Activated CD4-positive, alpha-beta memory T cell treated with anti-CD3 and anti-CD28 coated beads for 36 hours (primary cell): ENCODE measurements around the gene SLC15A3. TPM values are rescaled to one million over a fixed set of nuclear protein-coding genes. Genes with fewer than 3 reads are reported as not detected.

Experiments
- CTCF ChIA-PET: fragments of 350-600 bp; sonication (Branson Sonifier 250); formaldehyde crosslinking; loops from one replicate; lab custom pipeline; 2021; ENCODE audit warnings: antibody characterized with exemption, inconsistent platforms; lab: Charles Lee
- POLR2A ChIA-PET: fragments of 350-600 bp; sonication (Branson Sonifier 250); formaldehyde crosslinking; loops from one replicate; lab custom pipeline; 2021; ENCODE audit warnings: antibody characterized with exemption; lab: Charles Lee
- DNase-seq: peaks from one replicate; pipeline ENCODE4 v3.0.0-alpha.2; 2020
- H3K27ac Mint-ChIP-seq: one replicate; pipeline ENCODE4 v1.8.0; 2021; ENCODE audit warnings: mixed read lengths
- H3K27me3 Mint-ChIP-seq: one replicate; pipeline ENCODE4 v1.8.0; 2021; ENCODE audit warnings: mixed read lengths
- H3K36me3 Mint-ChIP-seq: one replicate; pipeline ENCODE4 v1.8.0; 2021; ENCODE audit warnings: mixed read lengths
- H3K4me1 Mint-ChIP-seq: one replicate; pipeline ENCODE4 v1.8.0; 2021; ENCODE audit warnings: low read depth, mixed read lengths
- H3K4me3 Mint-ChIP-seq: one replicate; pipeline ENCODE4 v1.8.0; 2021; ENCODE audit warnings: mild to moderate bottlenecking, mixed read lengths
- H3K9me3 Mint-ChIP-seq: one replicate; pipeline ENCODE4 v1.8.0; 2021; ENCODE audit warnings: mixed read lengths
- intact Hi-C: fragments of 100-400 bp; cut with micrococcal nuclease; formaldehyde crosslinking; loops from one replicate; pipeline ENCODE4 v1.15.1; 2023
- total RNA-seq, 2 experiments: library from RNA; stranded (reverse); gene quantifications; one replicate each; pipeline ENCODE4 v1.2.3, GENCODE V29; 2021

Gene SLC15A3
- total RNA-seq, 2 experiments from 2014 or later = 1.3 to 1.8 TPM

GRCh38 chr11:60935676-60936442 is 16.1 kb downstream of the SLC15A3 start:
- Mint-ChIP-seq H3K9me3 (no peaks in the 10 kb centered on the region), H3K4me1 (peaks cover 4% of the 10 kb centered on the region), H3K27ac (no peak overlapping the region), H3K27me3 (no peaks in the 10 kb centered on the region), H3K4me3 (no peak overlapping the region), H3K36me3 (no peaks in the 10 kb centered on the region)
- intact Hi-C loops = no loop called here
- CTCF ChIA-PET = interaction anchor here (1.3 kb wide), 1 partner anchor 37 kb away, joined by 3 read pairs; no protein-coding TSS in a partner anchor
- DNase-seq = no peak
- POLR2A ChIA-PET = no interaction called here

- Mint-ChIP-seq H3K9me3 (no peaks in the 10 kb centered on the region), H3K27ac (no peak overlapping the region), H3K4me1 (peaks cover 2% of the 10 kb centered on the region), H3K36me3 (no peaks in the 10 kb centered on the region), H3K27me3 (peaks cover under 1% of the 10 kb centered on the region), H3K4me3 (no peak overlapping the region)
- intact Hi-C loops = no loop called here
- CTCF ChIA-PET = interaction anchor here (1.3 kb wide), 1 partner anchor 36 kb away, joined by 3 read pairs; no protein-coding TSS in a partner anchor
- no peak for DNase-seq
- POLR2A ChIA-PET = no interaction called here
These were observed 17.0 kb downstream of the SLC15A3 start for GRCh38 chr11:60934790-60935605.

DNA sequence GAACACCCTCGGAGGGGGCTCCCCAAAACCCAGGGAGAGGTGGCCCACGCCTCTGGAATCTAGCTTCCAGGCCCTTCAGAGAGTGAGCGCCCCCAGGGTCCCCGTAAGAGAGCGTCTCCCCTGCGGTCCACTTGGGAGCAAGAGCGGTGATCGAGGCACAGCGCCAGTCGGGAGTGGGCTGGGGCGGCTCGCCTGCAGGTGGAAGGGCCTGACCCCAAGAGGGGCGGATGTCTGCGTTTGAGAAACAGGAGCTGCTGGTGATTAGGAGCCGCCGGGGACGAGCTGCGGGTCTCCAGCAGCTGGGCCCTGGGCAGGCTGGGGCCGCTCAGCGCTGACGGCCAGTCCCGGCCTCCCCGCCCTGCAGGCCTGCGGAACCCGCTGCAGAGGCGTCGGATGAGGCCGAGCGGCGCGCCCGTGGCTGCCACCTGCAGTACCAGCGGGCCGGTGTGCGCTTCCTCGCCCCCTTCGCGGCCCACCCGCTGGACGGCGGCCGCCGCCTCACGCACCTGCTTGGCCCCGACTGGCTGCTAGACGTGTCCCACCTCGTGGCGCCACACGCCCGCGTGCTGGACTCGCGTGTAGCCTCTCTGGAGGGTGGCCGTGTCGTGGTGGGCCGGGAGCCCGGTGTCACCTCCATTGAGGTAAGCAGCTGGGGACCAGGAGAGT is 17.7 kb downstream of the SLC15A3 start:
- H3K9me3 Mint-ChIP-seq = no peaks in the 10 kb centered on the region

GRCh38 chr11:60933416-60934123 is 18.4 kb downstream of the SLC15A3 start:
- POLR2A ChIA-PET = no interaction called here
- H3K27me3 Mint-ChIP-seq = peaks cover 4% of the 10 kb centered on the region
- no peak overlapping the region for H3K27ac Mint-ChIP-seq
- CTCF ChIA-PET = interaction anchor here (0.5 kb wide), 1 partner anchor 172 kb away, joined by 3 read pairs; no protein-coding TSS in a partner anchor
- no peaks in the 10 kb centered on the region for H3K9me3 Mint-ChIP-seq
- H3K4me1 Mint-ChIP-seq = no peaks in the 10 kb centered on the region
- intact Hi-C loops = no loop called here
- no peak for DNase-seq
- H3K36me3 Mint-ChIP-seq = no peaks in the 10 kb centered on the region
- H3K4me3 Mint-ChIP-seq = no peak overlapping the region

More for the DNA sequence above, 17.7 kb downstream of the SLC15A3 start:
- Mint-ChIP-seq H3K27me3 (peaks cover 4% of the 10 kb centered on the region), H3K27ac (no peak overlapping the region), H3K36me3 (no peaks in the 10 kb centered on the region), H3K4me3 (no peak overlapping the region), H3K4me1 (no peaks in the 10 kb centered on the region)
- CTCF ChIA-PET = no interaction called here
- POLR2A ChIA-PET = no interaction called here
- intact Hi-C loops = no loop called here
- DNase-seq = no peak

DNA sequence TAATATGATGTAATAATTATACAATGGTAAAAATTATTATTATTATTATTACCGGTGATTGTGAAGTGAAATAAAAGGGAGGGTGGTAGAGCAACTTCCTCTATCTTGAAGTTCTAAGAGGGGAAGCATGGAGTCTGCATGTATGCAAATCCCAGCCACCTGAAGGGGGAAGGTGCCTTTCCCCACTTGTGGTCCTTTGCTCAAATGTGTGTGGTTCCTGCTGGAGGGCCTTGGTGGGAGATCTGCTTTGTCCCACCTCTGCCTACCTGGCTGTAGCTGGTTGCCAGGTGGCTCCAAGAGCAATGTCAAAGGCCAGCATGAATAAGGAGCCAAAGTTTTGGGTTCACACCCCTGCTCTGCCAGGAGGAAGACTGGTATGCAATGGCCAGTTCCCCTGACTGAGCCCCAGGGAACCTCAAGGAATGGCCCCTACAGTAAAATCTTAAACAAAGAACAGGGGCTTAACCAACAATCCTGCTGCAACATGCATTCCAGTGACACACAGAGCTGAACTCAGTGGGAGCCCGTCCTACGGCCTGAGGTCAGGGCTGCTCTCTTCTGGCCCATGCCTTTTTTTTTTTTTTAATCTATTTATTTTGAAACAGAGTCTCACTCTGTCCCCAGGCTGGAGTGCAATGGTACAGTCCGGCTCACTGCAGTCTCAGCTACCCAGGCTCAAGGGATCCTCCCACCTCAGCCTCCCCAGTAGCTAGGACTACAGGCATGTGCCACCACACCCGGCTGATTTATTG is 19.2 kb downstream of the SLC15A3 start:
- Mint-ChIP-seq H3K9me3 (no peaks in the 10 kb centered on the region), H3K4me3 (no peak overlapping the region), H3K4me1 (no peaks in the 10 kb centered on the region), H3K27ac (no peak overlapping the region), H3K36me3 (no peaks in the 10 kb centered on the region), H3K27me3 (peaks cover 4% of the 10 kb centered on the region)
- CTCF ChIA-PET = interaction anchor here (0.5 kb wide), 1 partner anchor 171 kb away, joined by 3 read pairs; no protein-coding TSS in a partner anchor
- POLR2A ChIA-PET = no interaction called here
- intact Hi-C loops = no loop called here
- DNase-seq = no peak

DNA sequence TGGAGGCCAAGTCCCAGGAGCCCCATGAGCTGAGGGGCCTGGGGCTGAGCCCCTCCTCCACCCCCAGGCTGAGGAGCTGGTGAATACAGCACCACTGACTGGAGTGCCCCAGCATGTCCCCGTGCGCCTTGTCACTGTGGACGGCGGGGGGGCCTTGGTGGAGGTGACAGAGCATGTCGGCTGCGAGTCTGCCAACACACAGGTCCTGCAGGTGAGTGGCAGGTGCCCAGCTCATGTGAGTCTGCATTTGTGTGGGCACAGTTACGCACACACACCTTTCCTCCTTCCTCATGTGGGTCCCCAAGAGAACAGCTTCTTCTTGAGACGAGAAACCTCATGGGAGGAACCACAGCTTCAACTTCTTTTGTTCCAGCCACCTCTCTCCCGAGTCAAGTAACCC is 20.1 kb downstream of the SLC15A3 start:
- Mint-ChIP-seq H3K36me3 (no peaks in the 10 kb centered on the region), H3K4me1 (no peaks in the 10 kb centered on the region), H3K4me3 (no peak overlapping the region), H3K9me3 (no peaks in the 10 kb centered on the region), H3K27ac (no peak overlapping the region), H3K27me3 (peaks cover 4% of the 10 kb centered on the region)
- ChIA-PET POLR2A (no interaction called here), CTCF (interaction anchor here (0.9 kb wide), 1 partner anchor 255 kb away, joined by 3 read pairs; no protein-coding TSS in a partner anchor)
- no peak for DNase-seq
- intact Hi-C loops = no loop called here

DNA sequence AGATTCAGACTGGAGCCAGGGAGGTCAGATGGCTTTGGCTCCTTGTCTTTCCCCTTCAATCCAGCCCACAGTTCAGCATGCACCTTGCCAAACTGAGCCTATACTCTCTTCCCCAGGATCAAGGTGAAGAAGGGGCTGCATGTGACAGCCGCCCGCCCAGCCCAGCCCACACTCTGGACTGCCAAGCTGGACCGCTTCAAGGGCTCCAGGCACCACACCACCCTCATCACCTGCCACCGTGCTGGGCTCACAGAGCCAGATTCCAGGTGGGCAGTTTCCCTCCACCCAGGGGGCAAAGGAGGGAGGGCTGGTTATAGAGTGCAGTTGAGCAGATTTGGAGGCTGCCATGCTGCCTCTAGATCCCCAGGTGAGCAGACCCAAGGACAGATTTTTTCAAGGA is 21.6 kb downstream of the SLC15A3 start:
- no peak for DNase-seq
- Mint-ChIP-seq H3K4me1 (peaks cover 6% of the 10 kb centered on the region), H3K27me3 (peaks cover 16% of the 10 kb centered on the region), H3K4me3 (no peak overlapping the region), H3K36me3 (no peaks in the 10 kb centered on the region), H3K9me3 (no peaks in the 10 kb centered on the region), H3K27ac (no peak overlapping the region)
- ChIA-PET POLR2A (no interaction called here), CTCF (interaction anchor here (1.2 kb wide), 1 partner anchor 10 kb away, joined by 3 read pairs; no protein-coding TSS in a partner anchor)
- intact Hi-C loops = no loop called here

- no peak overlapping the region for H3K4me3 Mint-ChIP-seq
- ChIA-PET POLR2A (no interaction called here), CTCF (interaction anchor here (1.2 kb wide), 1 partner anchor 10 kb away, joined by 3 read pairs; no protein-coding TSS in a partner anchor)
- H3K27ac Mint-ChIP-seq = no peak overlapping the region
- H3K27me3 Mint-ChIP-seq = peaks cover 21% of the 10 kb centered on the region
- no peak for DNase-seq
- no peaks in the 10 kb centered on the region for H3K9me3 Mint-ChIP-seq
- no peaks in the 10 kb centered on the region for H3K36me3 Mint-ChIP-seq
- intact Hi-C loops = no loop called here
- H3K4me1 Mint-ChIP-seq = peaks cover 11% of the 10 kb centered on the region
These were observed 22.2 kb downstream of the SLC15A3 start for GRCh38 chr11:60929764-60930163.

DNA sequence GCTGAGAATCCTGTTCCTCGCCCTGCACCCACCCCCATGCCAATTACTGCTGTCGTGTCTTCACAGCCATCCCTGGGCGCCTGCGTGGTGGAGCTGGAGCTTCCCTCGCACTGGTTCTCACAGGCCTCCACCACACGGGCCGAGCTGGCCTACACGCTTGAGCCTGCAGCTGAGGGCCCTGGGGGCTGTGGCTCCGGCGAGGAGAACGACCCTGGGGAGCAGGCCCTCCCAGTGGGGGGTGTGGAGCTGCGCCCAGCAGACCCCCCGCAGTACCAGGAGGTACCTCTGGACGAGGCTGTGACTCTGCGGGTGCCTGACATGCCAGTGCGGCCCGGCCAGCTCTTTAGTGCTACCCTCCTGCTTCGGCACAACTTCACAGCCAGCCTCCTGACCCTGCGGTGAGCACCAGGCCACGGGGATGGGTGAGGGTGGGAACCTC is 23.4 kb downstream of the SLC15A3 start:
- intact Hi-C loops = no loop called here
- POLR2A ChIA-PET = no interaction called here
- H3K27ac Mint-ChIP-seq = no peak overlapping the region

GRCh38 chr11:60927600-60927999 is 24.4 kb downstream of the SLC15A3 start:
- CTCF ChIA-PET = interaction anchor here (1.7 to 2.1 kb wide), 2 partner anchors 12 to 96 kb away, joined by 5 to 6 read pairs; no protein-coding TSS in a partner anchor
- POLR2A ChIA-PET = no interaction called here
- Mint-ChIP-seq H3K4me3 (no peak overlapping the region), H3K36me3 (peaks cover 6% of the 10 kb centered on the region), H3K4me1 (peaks cover 15% of the 10 kb centered on the region), H3K27ac (no peak overlapping the region), H3K27me3 (peaks cover 27% of the 10 kb centered on the region), H3K9me3 (no peaks in the 10 kb centered on the region)
- DNase-seq = no peak
- intact Hi-C loops = no loop called here

More for the DNA sequence above, 23.4 kb downstream of the SLC15A3 start:
- DNase-seq = no peak
- no peaks in the 10 kb centered on the region for H3K9me3 Mint-ChIP-seq
- CTCF ChIA-PET = interaction anchor here (1.1 to 2.1 kb wide), 3 partner anchors 13 to 97 kb away, joined by 3 to 6 read pairs (median 5); no protein-coding TSS in a partner anchor
- H3K4me1 Mint-ChIP-seq = peaks cover 15% of the 10 kb centered on the region
- H3K27me3 Mint-ChIP-seq = peaks cover 24% of the 10 kb centered on the region
- no peaks in the 10 kb centered on the region for H3K36me3 Mint-ChIP-seq
- H3K4me3 Mint-ChIP-seq = no peak overlapping the region
